ENCODE measurements around the gene PPRC1.

GRCh38 chr10:102121739-102122372, 11.0 kb upstream of the PPRC1 start:
- TF ChIP-seq POLR2A (IDR thresholded peaks at IDR 0.05) (no peak), CTCF (IDR thresholded peaks at IDR 0.05) (no peak)

Measured in adrenal gland (tissue), 5 donors.